Measurements from ENCODE around the gene FTL.

FTL gene

DNA sequence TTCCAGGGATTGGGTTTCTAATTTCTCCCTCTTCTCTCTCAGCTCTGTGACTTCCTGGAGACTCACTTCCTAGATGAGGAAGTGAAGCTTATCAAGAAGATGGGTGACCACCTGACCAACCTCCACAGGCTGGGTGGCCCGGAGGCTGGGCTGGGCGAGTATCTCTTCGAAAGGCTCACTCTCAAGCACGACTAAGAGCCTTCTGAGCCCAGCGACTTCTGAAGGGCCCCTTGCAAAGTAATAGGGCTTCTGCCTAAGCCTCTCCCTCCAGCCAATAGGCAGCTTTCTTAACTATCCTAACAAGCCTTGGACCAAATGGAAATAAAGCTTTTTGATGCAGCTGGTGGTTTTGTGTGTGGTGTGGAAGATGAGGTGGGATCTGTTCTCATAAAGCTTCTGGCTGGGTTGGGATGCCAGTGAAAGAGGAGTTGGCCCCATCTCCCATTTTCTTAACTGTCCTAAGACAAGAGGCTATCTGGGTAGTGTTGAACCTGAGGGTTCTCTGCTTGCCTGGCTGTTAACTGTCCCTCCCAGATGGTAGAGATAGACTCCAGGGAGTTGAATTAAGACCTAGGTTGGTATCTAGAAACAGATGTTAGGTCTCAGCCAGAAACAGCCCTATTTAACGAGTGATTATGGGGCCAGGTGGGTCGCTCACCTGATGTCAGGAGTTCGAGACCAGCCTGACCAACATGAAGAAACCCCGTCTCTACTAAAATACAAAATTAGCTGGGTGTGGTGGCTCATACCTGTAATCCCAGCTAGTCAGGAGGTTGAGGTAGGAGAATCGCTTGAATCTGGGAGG is 1.6 kb downstream of the FTL start:
- no peak for DNase-seq (ENCODE audit: low read depth)

DNA sequence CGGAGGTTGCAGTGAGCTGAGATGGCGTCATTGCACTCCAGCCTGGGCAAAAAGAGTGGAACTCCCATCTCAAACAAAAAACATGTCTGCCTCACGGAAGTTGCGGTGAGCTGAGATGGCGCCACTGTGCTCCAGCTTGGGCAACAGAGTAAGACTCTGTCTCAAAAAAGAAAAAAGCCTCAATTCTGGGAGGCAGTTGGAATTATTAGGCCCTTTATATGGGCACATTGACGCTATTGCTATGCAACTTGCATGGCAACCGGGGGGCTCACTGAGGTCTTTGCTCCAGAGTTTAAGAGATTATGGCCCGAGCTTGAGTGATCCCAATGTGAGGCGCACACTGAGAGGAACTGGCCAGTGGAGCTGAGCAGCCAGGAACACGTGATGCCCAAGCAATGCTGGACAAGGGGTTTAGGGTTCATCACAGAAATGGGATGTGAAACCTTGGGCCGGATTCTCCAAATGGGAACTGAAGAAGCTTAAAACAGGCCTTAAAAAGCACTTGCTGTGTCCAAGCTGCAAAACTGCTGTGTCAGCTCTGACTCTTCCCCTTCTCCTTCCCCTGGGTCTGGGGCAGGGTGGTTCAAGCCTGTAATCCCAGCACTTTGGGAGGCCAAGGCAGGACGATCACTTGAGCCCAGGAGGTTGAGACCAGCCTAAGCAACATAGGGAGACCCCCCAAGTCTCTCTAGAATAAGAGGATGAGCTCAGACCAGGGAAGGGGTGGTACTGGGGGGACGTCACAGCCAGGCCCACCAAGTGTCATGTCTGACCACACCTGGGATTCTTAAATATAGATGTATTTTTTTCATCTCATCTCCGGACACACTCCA is 2.5 kb downstream of the FTL start:
- no peak for DNase-seq (ENCODE audit: low read depth)

DNA sequence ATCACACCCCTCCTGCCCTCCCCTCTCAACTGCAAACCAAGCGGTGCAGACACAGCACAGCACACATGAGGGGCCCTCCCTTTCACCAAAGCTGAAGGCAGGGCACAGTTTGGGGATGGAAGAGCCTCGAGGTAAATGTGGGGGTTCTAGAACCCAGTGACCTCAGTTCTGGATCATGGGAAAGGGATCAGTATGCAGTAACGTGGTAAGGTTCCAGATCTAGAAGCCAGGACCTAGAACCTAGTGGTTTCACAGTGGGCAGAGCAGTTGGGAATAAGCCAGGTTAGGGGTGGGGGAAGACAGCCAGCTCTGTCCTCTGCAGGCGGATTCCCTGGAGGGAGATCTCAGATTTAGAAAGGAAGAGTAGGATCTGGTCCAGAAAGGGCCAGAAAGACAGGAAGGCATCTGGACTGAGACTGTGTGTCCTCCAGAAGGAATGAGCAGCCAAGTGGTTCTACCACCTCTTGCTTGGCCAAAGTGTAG is 3.1 kb downstream of the FTL start:
- no peak for DNase-seq (ENCODE audit: low read depth)

DNA sequence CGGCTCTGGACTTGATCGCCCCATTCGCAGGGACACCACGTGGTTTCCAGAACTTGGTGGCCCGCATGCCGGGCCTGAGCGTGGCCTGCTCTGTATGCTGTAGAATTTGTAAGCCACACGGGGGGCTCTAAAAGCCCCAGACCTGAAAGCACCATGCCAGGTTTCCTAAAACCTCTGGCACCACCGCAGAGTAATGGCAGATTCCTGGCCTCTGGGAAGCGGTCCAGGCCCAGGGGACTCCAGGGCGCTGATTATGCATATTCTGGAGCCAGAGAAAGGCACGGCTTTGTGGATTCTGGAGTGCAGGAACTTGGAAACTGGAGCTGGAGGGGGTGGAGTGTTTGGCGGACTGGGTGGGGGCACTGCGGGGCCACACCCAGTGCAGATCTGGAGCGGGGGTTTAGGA is 3.7 kb downstream of the FTL start:
- no peak for DNase-seq (ENCODE audit: low read depth)

DNA sequence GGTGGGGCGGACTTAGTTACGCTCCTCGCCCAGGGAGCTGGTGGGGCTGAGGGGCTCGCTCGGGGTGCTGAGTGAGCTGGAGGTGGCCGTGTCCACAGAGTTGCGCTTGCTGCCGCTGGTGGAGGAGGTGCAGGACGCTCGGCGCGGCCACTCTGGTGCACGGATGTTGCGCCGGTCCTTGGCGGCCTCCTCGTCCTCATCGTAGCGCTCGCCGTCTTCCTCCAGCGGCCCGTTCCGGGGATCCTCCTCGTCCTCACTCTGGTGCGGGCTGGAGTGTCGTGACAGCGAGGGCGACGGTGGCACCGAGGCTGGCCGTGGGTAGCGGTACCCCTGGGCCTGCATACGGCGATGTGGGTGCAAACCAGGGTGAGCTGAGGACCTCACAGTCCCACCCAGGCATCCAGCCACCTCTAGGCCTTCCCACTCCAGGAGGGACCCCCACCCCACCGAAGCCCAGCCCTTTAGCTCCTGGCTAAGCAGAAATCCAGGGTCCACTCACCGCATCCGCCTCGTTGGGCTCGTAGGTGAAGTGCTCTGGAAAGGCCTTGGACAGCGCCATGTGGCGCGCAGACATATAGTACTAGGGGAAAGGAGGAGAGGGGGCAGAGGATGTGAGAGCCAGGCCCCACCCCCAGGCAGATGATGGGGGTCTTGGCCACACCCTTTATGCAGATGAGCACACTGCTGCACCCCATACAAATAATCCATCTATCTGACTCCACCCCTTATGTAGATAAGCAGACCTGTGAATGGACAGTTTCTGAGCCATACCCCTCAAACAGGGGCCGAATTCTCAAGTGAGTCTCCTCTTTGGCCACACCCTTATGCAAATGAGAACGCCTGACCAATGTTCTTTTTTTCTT is 4.4 kb downstream of the FTL start:
- no peak for DNase-seq (ENCODE audit: low read depth)

DNA sequence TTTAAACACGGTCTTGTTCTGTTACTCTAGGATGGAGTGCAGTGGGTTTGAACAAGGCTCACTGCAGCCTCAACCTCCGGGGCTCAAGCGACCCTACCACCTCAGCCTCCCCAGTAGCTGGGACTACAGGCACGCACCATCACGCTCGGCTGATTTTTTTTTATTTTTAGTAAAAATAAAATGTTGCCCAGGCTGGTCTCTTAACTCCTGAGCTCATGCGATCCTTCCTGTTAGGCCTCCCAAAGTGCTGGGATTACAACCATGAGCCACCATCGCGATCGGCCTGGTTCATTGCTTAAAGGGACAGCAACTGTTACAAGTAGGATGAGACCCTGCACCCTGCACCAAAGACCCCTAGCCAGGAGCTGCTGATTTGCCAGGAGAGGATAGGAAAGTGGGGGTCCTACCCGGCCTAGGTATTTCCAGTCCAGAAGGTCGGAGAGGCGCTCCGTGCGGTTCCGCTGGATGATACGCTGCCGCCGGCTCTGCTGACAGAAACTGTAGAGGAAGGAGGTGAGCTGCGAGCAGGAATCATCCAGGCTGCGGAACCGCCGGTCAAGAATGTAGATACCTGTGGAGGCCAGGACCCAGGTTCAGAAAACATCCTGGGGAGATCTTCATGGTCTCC is 5.1 kb downstream of the FTL start:
- no peak for DNase-seq (ENCODE audit: low read depth)

DNA sequence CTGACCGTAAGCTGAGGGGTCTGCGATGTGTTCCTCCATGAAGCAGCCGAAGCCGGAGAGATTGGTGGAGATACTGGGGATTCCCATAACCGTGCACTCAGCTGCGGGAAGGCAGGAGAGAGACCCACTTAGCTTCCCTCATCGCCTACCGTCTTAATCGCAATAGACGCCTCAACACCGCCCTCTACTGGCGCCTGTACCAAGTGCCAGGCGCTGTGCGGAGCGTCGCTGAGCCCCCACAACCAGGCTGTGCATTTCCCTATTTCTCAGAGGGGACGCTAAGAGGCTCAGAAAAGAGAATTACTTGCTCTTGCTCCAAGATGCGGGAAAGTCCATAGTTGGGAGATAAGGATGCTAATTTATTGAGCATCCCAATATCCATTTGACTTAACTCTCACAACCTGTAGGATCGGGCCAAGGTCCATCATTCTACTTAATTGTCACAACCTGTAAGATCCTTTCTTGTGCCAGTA is 5.8 kb downstream of the FTL start:
- peak; percentile 56 for DNase-seq (ENCODE audit: low read depth)

DNA sequence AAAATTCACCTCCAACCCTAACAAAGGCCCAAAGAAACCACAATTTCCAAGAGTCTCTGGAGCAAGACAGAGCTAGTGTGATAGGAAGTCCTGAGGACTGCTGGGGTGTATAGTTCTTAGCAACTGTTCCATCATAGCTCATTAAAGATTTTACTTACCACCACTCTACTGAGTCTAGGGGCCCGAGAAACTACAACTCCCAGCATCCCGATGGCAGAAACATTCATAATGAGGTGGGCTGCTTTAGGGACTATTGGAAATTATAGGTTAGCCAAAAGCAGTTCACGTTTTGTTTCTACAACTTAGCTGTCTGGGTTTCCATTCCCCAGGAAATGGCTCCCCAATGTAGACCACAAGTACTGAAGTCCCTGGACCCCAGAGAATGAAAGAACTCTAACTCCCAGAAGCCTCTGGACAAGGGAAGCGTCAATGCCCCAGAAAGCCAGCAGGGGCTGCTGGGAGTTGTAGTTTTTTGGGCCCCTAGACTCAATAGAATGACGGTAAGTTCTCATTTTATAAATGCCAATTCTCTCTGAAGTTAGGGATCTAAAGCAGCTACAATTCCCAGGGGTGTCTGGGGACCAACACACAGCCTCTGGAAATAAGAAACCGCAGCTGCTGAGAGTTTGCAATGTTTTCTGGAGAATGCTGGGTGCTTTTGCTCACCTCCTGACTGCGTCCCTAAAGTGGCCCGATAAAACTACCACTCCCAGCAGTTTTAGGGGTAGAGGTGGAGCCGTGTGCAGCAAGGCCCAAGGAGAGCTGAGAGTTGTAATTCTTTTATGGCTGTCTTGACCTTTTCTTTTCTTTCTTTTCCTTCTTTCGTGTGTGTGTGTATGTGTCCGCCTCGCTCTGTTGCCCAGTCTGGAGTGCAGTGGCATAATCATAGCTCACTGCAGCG is 11.1 kb downstream of the FTL start:
- DNase-seq (ENCODE audit: low read depth): no peak

DNA sequence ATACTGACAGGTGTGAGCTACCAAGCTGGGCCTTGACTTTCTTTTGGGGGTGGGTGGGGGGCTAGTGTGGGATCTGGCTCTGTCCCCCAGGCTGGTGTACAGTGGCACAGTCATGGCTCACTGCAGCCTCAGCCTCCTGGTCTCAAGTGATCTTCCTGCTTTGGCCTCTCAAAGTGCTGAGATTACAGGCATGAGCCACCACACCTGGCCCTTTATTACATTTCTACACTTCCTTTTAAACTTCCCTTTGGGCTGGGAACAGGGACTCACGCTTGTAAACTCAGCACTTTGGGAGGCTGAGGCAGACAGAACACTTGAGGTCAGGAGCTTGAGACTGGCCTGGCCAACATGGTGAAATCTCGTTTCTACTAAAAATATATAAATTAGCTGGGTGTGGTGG is 12.0 kb downstream of the FTL start:
- no peak for DNase-seq (ENCODE audit: low read depth)

DNA sequence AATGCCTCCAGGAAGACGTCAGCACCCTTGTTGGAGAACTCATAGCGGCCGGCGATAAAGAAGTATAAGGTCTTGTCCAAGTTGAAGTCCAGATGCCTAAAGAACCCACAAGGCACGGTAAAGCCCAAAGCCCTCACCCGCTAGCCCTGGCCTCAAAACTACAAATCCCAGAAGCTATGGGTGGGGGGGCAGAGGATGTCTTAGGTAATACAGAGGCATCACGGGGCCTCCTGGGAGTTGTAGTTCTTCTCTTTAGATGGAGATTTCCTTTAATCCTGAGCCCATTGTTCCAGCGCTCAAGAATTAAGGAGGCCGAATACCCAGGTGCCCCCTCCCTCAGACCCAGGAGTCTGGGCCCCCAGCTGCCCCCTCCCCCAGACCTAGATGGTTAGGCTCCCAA is 17.2 kb downstream of the FTL start:
- no peak for DNase-seq (ENCODE audit: low read depth)

DNA sequence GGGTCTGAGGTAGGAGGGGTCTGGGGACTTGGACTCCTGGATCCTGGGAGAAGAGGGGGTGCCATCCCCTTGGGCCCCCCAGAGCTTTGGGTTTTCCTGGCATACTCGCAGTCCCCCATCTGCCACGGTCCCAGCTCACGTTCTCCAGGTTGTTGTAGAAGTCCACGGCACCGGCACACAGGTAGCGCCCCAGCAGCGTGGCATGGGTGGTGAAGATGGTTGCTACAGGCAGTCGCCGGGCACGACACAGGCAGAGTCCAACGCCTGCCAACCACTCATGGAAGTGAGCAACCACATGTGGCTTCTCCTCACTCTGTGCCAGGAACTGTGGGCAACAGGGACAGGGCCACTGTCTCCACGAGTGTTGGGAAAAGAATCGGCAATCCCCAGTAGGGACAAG is 20.6 kb downstream of the FTL start:
- no peak for DNase-seq (ENCODE audit: low read depth)

DNA sequence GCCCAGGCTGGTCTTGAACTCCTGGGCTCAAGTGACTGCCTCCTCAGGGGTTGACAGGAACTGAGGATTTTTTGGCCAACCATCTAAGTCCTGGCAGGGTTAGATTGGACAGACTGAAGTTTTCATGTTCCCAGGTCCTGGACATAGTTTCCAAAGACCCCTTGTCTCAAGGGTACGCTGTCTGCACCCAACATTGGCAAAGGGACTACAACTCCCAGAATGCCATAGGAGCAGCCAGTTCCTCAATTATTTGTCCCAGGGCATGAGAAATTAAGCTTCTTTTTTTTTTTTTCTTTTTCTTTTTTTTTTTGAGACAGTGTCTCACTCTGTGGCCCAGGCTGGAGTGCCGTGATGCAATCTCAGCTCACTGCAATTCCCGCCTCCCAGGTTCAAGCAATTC is 21.1 kb downstream of the FTL start:
- DNase-seq (ENCODE audit: low read depth): no peak

DNA sequence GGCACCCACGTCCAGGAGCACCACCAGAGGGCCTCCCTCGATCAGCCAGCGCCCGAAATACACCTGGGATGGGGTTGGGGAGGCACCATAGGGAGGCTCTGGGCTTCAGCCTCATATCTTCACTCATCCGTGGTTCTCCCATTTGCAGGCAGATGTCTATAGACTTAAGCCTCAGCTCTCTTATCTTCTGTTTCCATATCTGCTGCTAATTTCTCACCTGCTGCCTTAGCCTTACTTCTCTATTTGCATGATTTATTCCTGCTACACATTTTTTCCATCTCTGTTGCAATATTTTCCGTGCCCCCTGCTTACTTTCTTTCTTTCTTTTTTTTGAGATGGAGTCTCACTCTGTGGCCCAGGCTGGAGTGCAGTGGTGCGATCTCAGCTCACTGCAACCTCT is 22.2 kb downstream of the FTL start:
- DNase-seq (ENCODE audit: low read depth): no peak

DNA sequence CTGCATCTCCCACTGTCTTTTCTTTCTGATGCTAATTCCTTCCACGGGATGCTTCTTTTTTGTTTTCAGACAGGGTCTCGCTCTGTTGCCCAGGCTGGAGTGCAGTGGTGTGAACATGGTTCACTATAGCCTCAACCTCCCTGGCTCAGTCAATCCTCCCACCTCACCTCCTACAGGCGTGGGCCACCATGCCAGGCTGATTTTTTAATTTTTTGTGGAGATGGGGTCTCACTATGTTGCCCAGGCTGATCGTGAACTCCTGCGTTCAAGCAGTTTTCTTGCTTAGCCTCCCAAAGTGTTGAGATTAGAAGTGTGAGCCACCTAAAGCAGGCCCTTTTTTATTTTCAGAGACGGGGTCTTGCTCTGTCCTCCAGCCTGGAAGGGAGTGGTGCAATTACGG is 23.2 kb downstream of the FTL start:
- no peak for DNase-seq (ENCODE audit: low read depth)

DNA sequence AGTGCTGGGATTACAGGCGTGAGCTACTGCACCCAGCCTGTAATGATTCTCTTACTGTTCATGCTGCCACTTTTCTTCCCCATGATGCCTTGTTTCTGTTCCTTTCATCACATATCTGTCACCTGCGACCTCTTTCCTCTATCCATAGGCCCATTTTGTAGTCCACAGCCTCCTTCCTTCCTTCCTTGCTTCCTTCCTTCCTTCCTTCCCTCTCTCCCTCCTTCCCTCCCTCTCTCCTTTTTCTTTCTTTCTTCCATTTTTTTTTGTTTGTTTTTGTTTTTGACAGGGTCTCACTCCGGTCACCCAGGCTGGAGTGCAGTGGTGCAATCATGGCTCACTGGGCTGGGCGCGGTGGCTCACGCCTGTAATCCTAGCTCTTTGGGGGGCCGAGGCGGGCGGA is 23.8 kb downstream of the FTL start:
- no peak for DNase-seq (ENCODE audit: low read depth)

DNA sequence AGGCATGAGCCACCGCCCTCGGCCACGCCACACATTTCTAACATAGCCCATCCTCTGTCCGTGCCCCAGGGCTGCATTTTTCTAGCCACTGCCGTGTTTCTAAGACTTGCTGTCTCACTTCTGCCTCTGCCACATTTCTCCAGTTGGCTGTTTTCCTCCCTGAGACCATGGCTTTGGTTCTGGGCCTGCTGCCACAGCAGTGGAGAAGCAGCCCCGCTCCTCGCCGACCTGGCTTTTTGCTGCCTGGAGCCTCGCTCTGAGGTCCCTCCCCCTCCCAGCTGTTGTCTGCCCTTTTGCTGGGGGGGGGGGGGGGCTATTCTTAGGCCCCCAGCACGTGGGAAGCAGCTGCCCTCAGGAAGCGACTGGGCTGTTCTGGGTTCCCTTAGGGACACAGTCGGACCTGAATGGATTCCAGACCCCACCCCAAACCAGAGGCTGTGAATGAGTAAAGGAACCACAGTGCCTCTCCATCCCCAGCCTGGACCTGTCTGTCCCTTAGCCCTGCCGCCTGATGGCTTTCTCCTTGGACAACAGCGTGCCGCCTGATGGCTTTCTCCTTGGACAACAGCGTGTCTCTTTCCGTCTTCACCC is 24.7 kb downstream of the FTL start:
- DNase-seq (ENCODE audit: low read depth): no peak

DNA sequence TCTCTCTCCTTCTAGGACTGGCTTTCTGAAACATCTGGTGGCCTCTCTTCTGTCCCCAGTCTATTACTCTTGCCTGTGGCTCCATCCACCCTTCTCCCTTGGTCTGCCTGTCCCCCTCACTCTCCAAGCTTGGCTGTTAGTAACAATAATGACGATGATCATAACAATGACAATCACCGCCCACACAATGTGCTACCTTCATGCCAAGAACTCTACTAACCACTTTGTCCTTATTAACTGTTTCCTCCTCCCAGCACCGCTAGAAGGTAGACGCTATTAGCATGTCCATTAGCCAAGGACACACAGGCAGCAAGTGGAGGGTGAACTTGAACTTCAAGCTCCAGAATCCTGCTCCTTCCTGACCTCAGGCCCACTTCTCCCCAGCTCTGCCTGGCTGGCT is 25.3 kb downstream of the FTL start:
- no peak for DNase-seq (ENCODE audit: low read depth)

DNA sequence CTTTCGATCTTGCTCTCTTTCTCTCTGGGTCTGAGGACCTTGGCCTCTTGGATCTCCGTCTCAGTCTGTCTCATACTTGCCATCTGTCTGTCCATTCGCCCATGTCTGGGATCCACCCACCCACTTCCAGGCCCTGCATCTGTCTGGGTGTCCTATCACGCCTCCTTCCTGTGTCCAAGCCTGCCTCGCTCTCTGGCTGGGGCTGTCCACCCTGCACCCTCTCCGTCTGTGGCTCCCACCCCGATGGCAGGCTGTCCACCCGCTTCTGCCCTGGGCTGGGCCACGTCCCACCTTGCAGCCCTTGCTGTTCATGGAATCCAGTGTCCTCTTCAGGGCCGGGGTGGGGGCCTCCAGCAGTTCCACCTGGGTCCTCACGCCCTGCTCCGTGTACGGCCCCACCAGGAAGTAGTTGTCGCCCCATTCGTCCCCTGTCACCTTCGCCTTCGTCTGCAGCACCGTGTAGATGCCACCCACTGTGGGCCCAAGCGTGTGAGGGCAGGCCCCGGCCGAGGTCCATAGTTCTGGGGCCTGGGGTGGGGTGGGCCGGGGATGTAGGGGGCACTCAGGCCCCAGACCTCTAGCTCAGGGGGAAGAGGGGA is 26.0 kb downstream of the FTL start:
- no peak for DNase-seq (ENCODE audit: low read depth)

DNA sequence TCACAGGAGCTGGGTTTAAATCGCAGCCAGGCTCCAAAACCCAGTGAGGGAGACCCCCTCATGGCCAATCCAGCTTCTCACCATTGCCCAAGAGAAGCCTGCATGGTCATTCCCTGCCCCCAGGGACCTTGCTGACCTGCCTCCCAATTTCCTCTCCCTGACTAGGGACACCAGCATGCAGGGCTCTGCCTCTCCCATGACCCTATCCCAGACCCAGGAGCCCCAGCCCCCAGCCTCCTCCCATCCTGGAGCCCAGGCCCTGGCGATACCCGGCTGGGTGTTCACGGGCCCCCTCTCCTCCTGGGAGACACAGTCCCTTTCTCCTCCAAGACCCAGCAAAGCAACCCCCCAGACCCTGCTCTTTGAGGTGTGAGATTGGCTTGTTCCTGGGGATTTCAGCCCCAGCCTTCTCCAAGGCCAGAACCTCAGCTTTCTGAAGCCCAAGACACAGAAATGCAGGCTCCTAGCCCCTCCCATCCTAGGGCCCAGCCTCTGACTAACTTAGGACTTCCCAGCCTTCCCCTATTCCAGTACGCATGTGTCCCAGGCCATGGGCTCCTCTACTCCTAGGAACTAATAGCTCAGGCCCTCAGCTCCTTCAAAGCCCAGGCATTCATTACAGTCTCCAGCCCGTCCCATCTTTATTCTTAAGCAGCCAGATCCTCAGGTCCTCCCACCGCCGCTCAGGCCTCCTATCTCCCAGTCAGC is 26.9 kb downstream of the FTL start:
- no peak for DNase-seq (ENCODE audit: low read depth)
